GM12878 (cell line): ENCODE data around the gene MLPH. TPM values are rescaled to one million over a fixed set of nuclear protein-coding genes. Genes with fewer than 3 reads are reported as not detected.

Experiments used
- ATAC-seq: fragments of 200-7000 bp; cut with Tn5 transposase; 3 replicates; pipeline ENCODE4 v1.9.1; 2020; ENCODE audit warnings: mild to moderate bottlenecking, moderate library complexity
- BruUV-seq: library from RNA; stranded (reverse); fragments of 400-500 nt; replicated peaks from 2 replicates; lab custom pipeline; 2021; lab: Mats Ljungman, UMichigan
- CTCF ChIA-PET: fragments of 300-600 bp; sonication (Branson Sonifier 250); formaldehyde crosslinking; extraction: SDS; loops from one replicate; lab custom pipeline; 2021; ENCODE audit warnings: inconsistent platforms; lab: Yijun Ruan, JAX
- POLR2A ChIA-PET: fragments of 350-600 bp; formaldehyde crosslinking; extraction: SDS; loops from one replicate; lab custom pipeline; 2021; ENCODE audit warnings: inconsistent platforms; lab: Charles Lee
- RAD21 ChIA-PET: fragments of 300-600 bp; sonication (Branson Sonifier 250); formaldehyde crosslinking; loops from one replicate; lab custom pipeline; 2023; ENCODE audit warnings: antibody characterized with exemption; ENCODE audit not compliant: unreplicated experiment; lab: Charles Lee
- SMC1A ChIA-PET: fragments of 300-600 bp; sonication (Branson Sonifier 250); formaldehyde crosslinking; loops from one replicate; lab custom pipeline; 2023; ENCODE audit not compliant: unreplicated experiment, uncharacterized antibody; lab: Charles Lee
- DNase-seq: peaks from one replicate; pipeline ENCODE4 v3.0.0-alpha.2; 2011; ENCODE audit warnings: low read depth, low spot score
- FAIRE-seq: peaks from 3 replicates; lab custom pipeline; 2011; peaks lifted over from hg19 to GRCh38; lab: Jason Lieb, UNC
- H2AFZ ChIP-seq: 2 replicates; pipeline ENCODE4 v1.6.0; 2011; ENCODE audit warnings: low read depth, low read length, control low read depth; ENCODE audit not compliant: control insufficient read depth
- H3K27ac ChIP-seq: 2 replicates; pipeline ENCODE4 v1.5.1; 2011; ENCODE audit warnings: control low read depth; ENCODE audit not compliant: control insufficient read depth, insufficient read depth
- H3K27me3 ChIP-seq, 2 experiments: replicated peaks in 1 of 2; 2 replicates each; pipeline versions ENCODE4 v1.6.0 to v1.6.1; 2011; ENCODE audit warnings: low read length in 1 of 2; ENCODE audit not compliant: control insufficient read depth in 2 of 2, insufficient read depth in 2 of 2
- H3K36me3 ChIP-seq, 2 experiments: 2 replicates each; pipeline ENCODE4 v1.5.1; 2011; ENCODE audit warnings: low read length in 1 of 2; ENCODE audit not compliant: control insufficient read depth in 2 of 2, insufficient read depth in 2 of 2
- H3K4me1 ChIP-seq: 2 replicates; pipeline ENCODE4 v1.6.1; 2011; ENCODE audit warnings: mild to moderate bottlenecking, low read length, moderate library complexity, mixed read lengths; ENCODE audit not compliant: control insufficient read depth, insufficient read depth
- H3K4me2 ChIP-seq: 2 replicates; pipeline ENCODE4 v1.6.0; 2011; ENCODE audit warnings: control low read depth; ENCODE audit not compliant: control insufficient read depth, insufficient read depth
- H3K4me3 ChIP-seq: fragments of 200-600 bp; sonication (generic); 2 replicates; pipeline ENCODE4 v1.5.1; 2016
- H3K79me2 ChIP-seq: 2 replicates; pipeline ENCODE4 v1.6.0; 2011; ENCODE audit warnings: low read length; ENCODE audit not compliant: control insufficient read depth, insufficient read depth
- H3K9ac ChIP-seq: 2 replicates; pipeline ENCODE4 v1.8.0; 2011; ENCODE audit warnings: low read length, control low read depth, mixed read lengths; ENCODE audit not compliant: control insufficient read depth, insufficient read depth
- H3K9me3 ChIP-seq: replicated peaks from 3 replicates; pipeline ENCODE4 v1.5.1; 2011; ENCODE audit warnings: mild to moderate bottlenecking, low read length; ENCODE audit not compliant: control insufficient read depth, insufficient read depth
- H4K20me1 ChIP-seq: 2 replicates; pipeline ENCODE4 v1.6.0; 2011; ENCODE audit not compliant: control insufficient read depth, insufficient read depth
- CBFB ChIP-seq: IDR thresholded peaks from 2 replicates; pipeline ENCODE4 v1.6.1; 2016; ENCODE audit warnings: antibody characterized with exemption, low read depth
- CHD4 ChIP-seq: fragments of 200-600 bp; sonication (generic); IDR thresholded peaks from 2 replicates; pipeline ENCODE4 v1.6.1; 2016; ENCODE audit warnings: mild to moderate bottlenecking
- NFYA ChIP-seq: IDR thresholded peaks from 2 replicates; pipeline ENCODE4 v1.6.1; 2011; ENCODE audit warnings: low read depth, mild to moderate bottlenecking, low read length, improper control_type of control experiment, borderline replicate concordance
- SUPT20H ChIP-seq: IDR thresholded peaks from 2 replicates; pipeline ENCODE4 v1.6.1; 2011; ENCODE audit warnings: low read depth, mild to moderate bottlenecking, low read length, moderate library complexity, borderline replicate concordance; ENCODE audit not compliant: control insufficient read depth
- ZNF217 ChIP-seq: fragments of 450-650 bp; IDR thresholded peaks from 2 replicates; pipeline ENCODE4 v1.6.1; 2017; ENCODE audit warnings: antibody characterized with exemption, mild to moderate bottlenecking
- ZSCAN29 ChIP-seq: fragments of 450-650 bp; IDR thresholded peaks from 2 replicates; pipeline ENCODE4 v1.6.1; 2017; ENCODE audit warnings: mild to moderate bottlenecking, moderate library complexity
- WGBS: methylation state at CpG from one replicate; pipeline ENCODE4 v1.1.6; 2016; ENCODE audit warnings: low lambda C conversion rate; ENCODE audit not compliant: insufficient replicate concordance, insufficient coverage; ENCODE audit errors: missing lambda C conversion rate; 5-methylcytosine and 5-hydroxymethylcytosine counted together
- in situ Hi-C: fragments of 300-500 bp; cut with MboI; formaldehyde crosslinking; loops from 9 replicates; pipeline ENCODE4 v1.14.3; 2018; ENCODE audit warnings: mixed read lengths
- intact Hi-C: fragments of 100-400 bp; cut with micrococcal nuclease; formaldehyde crosslinking; loops from one replicate; pipeline ENCODE4 v1.14.2; 2022; ENCODE audit not compliant: unreplicated experiment
- polyA plus RNA-seq, 11 experiments: library from polyadenylated mRNA; depleted of rRNA in 4 of 11; unstranded in 6 of 11; stranded (reverse) in 5 of 11; fragments of >200 nt; fragmentation: Nextera tagmentation in 4 of 11; fragmentation: Illumina TruSeq in 1 of 11; extraction: Ambion mirVana in 4 of 11; extraction: Trizol in 1 of 11; gene quantifications; 1 replicate in 1 of 11; 2 replicates in 10 of 11; pipeline versions ENCODE4 v1.2.1 to v1.2.3, GENCODE V29; 2011 to 2016; ENCODE audit warnings: inconsistent platforms in 2 of 11, missing spikeins in 2 of 11, low read depth in 1 of 11
- total RNA-seq, 4 experiments: library from RNA; depleted of rRNA in 3 of 4; stranded (reverse); fragments of >200 nt in 3 of 4; fragmentation: Illumina TruSeq in 1 of 4; extraction: Trizol in 1 of 4; gene quantifications; 2 replicates each; pipeline versions ENCODE4 v1.2.1 to v1.2.3, GENCODE V29; 2013 to 2021
- TF ChIP-seq, protein P1 (sequence below): fragments of 150-350 bp; IDR thresholded peaks from 2 replicates; pipeline ENCODE4 v1.6.1; 2014; ENCODE audit warnings: mild to moderate bottlenecking, low read depth, low read length
- TF ChIP-seq, protein P2 (sequence below): fragments of 450-650 bp; formaldehyde crosslinking; IDR thresholded peaks from 2 replicates; pipeline ENCODE4 v1.4.0; 2020; ENCODE audit warnings: mild to moderate bottlenecking, moderate library complexity
- TF ChIP-seq, protein P3 (sequence below): fragments of 450-650 bp; conservative IDR thresholded peaks from 2 replicates; pipeline ENCODE4 v1.6.1; 2017; ENCODE audit warnings: mild to moderate bottlenecking, moderate library complexity

The MLPH gene
- total and polyA plus RNA-seq, 10 of the 15 experiments (the other 5 are each of a cell fraction or from before 2014, with no cell fraction given): 0.16 to 0.85 TPM; not detected in 8

DNA sequence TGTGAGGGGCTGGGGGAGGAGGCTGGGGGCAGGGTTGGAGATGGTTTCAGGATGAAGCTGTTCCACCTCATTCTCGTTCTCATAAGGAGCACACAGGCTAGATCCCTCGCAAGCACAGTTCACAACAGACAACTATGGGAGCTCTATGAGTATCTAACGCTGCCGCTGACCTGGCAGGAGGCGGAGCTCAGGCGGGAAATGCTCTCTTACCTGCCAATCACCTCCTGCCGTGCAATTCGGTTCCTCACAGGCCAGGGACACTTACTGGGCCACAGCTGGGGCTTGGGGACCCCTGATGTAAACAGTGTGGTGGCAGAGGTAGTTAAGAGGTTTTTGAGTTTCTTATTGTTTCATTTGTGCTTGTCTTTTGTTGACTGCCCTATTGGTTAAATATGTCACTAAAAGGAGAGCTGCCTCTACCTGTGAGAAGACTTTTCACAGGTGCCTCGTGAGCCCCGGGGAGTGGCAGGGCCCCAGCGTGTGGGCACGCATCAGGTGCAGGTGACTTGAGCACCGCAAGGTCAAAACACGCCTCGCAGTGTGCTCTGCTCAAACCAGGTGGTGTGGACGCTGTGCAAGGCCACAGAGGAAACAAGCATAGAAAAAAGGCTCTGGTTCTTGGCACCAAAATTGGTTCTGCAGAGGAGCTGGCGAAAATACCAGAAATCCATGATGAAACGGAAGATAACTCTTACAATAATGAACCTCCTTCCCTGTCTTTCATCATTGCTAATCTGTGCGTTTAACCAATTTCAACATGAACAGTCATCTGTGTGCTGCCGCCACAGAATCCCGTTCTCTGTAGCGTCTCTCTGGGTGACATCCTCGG lies 10.2 kb downstream of the MLPH start (continued):
- TF ChIP-seq, protein P1, sequence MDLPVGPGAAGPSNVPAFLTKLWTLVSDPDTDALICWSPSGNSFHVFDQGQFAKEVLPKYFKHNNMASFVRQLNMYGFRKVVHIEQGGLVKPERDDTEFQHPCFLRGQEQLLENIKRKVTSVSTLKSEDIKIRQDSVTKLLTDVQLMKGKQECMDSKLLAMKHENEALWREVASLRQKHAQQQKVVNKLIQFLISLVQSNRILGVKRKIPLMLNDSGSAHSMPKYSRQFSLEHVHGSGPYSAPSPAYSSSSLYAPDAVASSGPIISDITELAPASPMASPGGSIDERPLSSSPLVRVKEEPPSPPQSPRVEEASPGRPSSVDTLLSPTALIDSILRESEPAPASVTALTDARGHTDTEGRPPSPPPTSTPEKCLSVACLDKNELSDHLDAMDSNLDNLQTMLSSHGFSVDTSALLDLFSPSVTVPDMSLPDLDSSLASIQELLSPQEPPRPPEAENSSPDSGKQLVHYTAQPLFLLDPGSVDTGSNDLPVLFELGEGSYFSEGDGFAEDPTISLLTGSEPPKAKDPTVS: no peak
- TF ChIP-seq NFYA (no peak), ZSCAN29 (no peak), CHD4 (no peak)
- TF ChIP-seq, protein P2, sequence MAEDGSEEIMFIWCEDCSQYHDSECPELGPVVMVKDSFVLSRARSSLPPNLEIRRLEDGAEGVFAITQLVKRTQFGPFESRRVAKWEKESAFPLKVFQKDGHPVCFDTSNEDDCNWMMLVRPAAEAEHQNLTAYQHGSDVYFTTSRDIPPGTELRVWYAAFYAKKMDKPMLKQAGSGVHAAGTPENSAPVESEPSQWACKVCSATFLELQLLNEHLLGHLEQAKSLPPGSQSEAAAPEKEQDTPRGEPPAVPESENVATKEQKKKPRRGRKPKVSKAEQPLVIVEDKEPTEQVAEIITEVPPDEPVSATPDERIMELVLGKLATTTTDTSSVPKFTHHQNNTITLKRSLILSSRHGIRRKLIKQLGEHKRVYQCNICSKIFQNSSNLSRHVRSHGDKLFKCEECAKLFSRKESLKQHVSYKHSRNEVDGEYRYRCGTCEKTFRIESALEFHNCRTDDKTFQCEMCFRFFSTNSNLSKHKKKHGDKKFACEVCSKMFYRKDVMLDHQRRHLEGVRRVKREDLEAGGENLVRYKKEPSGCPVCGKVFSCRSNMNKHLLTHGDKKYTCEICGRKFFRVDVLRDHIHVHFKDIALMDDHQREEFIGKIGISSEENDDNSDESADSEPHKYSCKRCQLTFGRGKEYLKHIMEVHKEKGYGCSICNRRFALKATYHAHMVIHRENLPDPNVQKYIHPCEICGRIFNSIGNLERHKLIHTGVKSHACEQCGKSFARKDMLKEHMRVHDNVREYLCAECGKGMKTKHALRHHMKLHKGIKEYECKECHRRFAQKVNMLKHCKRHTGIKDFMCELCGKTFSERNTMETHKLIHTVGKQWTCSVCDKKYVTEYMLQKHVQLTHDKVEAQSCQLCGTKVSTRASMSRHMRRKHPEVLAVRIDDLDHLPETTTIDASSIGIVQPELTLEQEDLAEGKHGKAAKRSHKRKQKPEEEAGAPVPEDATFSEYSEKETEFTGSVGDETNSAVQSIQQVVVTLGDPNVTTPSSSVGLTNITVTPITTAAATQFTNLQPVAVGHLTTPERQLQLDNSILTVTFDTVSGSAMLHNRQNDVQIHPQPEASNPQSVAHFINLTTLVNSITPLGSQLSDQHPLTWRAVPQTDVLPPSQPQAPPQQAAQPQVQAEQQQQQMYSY: no peak

DNA sequence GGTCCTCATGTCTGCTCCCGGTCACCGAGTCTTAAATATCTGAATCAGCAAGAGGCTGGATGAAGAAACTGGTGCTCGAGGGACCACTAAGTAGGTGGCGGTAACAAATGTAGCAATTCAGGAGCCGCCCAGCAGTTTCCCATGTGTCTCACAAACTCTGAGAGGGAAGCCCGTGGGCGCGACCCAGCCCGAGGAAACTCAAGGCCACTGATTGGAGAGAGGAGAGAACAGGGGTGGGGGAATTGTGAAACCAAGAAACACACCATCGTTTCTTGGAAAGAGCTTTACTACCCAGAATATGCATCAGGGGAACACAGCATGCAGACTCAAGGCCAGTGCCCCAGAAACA lies 10.8 kb downstream of the MLPH start:
- RAD21 ChIA-PET: no interaction called here
- Histone ChIP-seq H3K4me3 (no peak overlapping the region), H3K36me3 (no peaks in the 10 kb centered on the region), H4K20me1 (no peaks in the 10 kb centered on the region), H3K4me1 (no peaks in the 10 kb centered on the region), H2AFZ (no peak overlapping the region), H3K4me2 (no peak overlapping the region), H3K9ac (no peak overlapping the region), H3K27ac (no peak overlapping the region), H3K79me2 (no peaks in the 10 kb centered on the region), H3K9me3 (peaks cover under 1% of the 10 kb centered on the region; the same call in 1 of the 3 replicates), H3K27me3 (no peaks in the 10 kb centered on the region; a peak in 1 of 4 replicates)
- intact Hi-C loops (no loop called here), in situ Hi-C loops (no loop called here)
- BruUV-seq: no TSS peak
- 45% methylated on average over 10 of the region's 10 CpGs for WGBS
- no peak for ATAC-seq
- CTCF ChIA-PET: interaction anchor here (0.6 to 0.9 kb wide), 2 partner anchors 15 to 41 kb away, joined by 3 read pairs; no protein-coding TSS in a partner anchor
- no peak for FAIRE-seq
- TF ChIP-seq, protein P1: no peak
- TF ChIP-seq SUPT20H (no peak), CBFB (no peak), ZNF217 (no peak)
- TF ChIP-seq, protein P3, sequence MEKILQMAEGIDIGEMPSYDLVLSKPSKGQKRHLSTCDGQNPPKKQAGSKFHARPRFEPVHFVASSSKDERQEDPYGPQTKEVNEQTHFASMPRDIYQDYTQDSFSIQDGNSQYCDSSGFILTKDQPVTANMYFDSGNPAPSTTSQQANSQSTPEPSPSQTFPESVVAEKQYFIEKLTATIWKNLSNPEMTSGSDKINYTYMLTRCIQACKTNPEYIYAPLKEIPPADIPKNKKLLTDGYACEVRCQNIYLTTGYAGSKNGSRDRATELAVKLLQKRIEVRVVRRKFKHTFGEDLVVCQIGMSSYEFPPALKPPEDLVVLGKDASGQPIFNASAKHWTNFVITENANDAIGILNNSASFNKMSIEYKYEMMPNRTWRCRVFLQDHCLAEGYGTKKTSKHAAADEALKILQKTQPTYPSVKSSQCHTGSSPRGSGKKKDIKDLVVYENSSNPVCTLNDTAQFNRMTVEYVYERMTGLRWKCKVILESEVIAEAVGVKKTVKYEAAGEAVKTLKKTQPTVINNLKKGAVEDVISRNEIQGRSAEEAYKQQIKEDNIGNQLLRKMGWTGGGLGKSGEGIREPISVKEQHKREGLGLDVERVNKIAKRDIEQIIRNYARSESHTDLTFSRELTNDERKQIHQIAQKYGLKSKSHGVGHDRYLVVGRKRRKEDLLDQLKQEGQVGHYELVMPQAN: no peak
- no peak for DNase-seq
- SMC1A ChIA-PET: interaction anchor here (1.5 kb wide), 1 partner anchor 15 kb away, joined by 4 read pairs; no protein-coding TSS in a partner anchor
- POLR2A ChIA-PET: no interaction called here
